HL-60 (cell line): ENCODE results near the gene CADM1.

Experiments
- CTCF ChIP-seq: IDR thresholded peaks from one replicate; pipeline ENCODE4 v1.5.1; 2011; ENCODE audit warnings: low read length, control low read depth, inconsistent platforms; ENCODE audit not compliant: insufficient read depth
- POLR2AphosphoS5 ChIP-seq: IDR thresholded peaks from 2 replicates; pipeline ENCODE4 v1.6.1; 2012; ENCODE audit warnings: low read depth
- REST ChIP-seq: IDR thresholded peaks from 2 replicates; pipeline ENCODE4 v1.6.1; 2012; ENCODE audit warnings: low read depth; ENCODE audit not compliant: insufficient replicate concordance
- SPI1 ChIP-seq: IDR thresholded peaks from 2 replicates; pipeline ENCODE4 v1.6.1; 2012; ENCODE audit warnings: low read depth, mild to moderate bottlenecking, borderline replicate concordance

DNA sequence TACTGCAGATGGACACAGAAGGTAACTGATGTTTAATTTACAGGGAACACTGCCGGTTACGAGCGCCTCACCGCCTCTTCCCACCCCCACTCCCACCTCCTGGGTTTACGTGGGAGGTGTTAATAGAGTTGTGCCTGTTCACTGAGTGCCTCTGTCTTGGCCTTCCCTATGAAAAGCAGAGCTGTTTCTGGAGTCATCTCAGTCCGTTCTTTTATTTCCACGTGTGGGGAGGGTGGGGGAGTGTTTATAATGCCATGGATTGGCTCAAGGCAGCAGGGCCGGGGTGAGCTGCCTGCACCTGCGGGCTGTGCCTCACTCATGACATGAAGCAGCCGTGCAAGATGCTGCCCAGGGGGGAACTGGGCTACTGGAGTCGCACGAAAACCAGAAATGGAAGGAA is 322.7 kb downstream of the CADM1 start:
- no peak for TF ChIP-seq CTCF
- TF ChIP-seq SPI1 = no peak
- no peak for TF ChIP-seq POLR2AphosphoS5
- TF ChIP-seq REST = no peak
